ENCODE data around the gene SP3.

GRCh38 chr2:173906626-173907025 is 58.5 kb downstream of the SP3 start:
- TF ChIP-seq SREBF2 (IDR thresholded peaks at IDR 0.05) (no peak), MAX (IDR thresholded peaks at IDR 0.05) (no peak), EP300 (IDR thresholded peaks at IDR 0.05) (no peak), BCL3 (IDR thresholded peaks at IDR 0.05) (no peak), KDM5A (IDR thresholded peaks at IDR 0.05) (no peak), POLR2A (IDR thresholded peaks at IDR 0.05; ENCODE audit: low read length) (no peak), ESRRA (IDR thresholded peaks at IDR 0.05; ENCODE audit: borderline replicate concordance, low read length) (no peak), MYC (IDR thresholded peaks at IDR 0.05; ENCODE audit: borderline replicate concordance, low read length) (no peak), ZSCAN20 (CRISPR knock-in tag; IDR thresholded peaks at IDR 0.05) (no peak), RFX5 (IDR thresholded peaks at IDR 0.05) (no peak)
- TF ChIP-seq, protein P1, sequence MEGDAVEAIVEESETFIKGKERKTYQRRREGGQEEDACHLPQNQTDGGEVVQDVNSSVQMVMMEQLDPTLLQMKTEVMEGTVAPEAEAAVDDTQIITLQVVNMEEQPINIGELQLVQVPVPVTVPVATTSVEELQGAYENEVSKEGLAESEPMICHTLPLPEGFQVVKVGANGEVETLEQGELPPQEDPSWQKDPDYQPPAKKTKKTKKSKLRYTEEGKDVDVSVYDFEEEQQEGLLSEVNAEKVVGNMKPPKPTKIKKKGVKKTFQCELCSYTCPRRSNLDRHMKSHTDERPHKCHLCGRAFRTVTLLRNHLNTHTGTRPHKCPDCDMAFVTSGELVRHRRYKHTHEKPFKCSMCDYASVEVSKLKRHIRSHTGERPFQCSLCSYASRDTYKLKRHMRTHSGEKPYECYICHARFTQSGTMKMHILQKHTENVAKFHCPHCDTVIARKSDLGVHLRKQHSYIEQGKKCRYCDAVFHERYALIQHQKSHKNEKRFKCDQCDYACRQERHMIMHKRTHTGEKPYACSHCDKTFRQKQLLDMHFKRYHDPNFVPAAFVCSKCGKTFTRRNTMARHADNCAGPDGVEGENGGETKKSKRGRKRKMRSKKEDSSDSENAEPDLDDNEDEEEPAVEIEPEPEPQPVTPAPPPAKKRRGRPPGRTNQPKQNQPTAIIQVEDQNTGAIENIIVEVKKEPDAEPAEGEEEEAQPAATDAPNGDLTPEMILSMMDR (IDR thresholded peaks at IDR 0.05): no peak
- TF ChIP-seq, protein P2, sequence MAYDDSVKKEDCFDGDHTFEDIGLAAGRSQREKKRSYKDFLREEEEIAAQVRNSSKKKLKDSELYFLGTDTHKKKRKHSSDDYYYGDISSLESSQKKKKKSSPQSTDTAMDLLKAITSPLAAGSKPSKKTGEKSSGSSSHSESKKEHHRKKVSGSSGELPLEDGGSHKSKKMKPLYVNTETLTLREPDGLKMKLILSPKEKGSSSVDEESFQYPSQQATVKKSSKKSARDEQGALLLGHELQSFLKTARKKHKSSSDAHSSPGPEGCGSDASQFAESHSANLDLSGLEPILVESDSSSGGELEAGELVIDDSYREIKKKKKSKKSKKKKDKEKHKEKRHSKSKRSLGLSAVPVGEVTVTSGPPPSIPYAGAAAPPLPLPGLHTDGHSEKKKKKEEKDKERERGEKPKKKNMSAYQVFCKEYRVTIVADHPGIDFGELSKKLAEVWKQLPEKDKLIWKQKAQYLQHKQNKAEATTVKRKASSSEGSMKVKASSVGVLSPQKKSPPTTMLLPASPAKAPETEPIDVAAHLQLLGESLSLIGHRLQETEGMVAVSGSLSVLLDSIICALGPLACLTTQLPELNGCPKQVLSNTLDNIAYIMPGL (CRISPR knock-in tag; IDR thresholded peaks at IDR 0.05; ENCODE audit: borderline replicate concordance): no peak
